Transverse colon (tissue), 4 donors: ENCODE measurements around the gene PHF3. TPM values are rescaled to one million over a fixed set of nuclear protein-coding genes. Genes with fewer than 3 reads are reported as not detected.

ENCODE experiments used
- DNase-seq: peaks from one replicate; pipeline ENCODE4 v3.0.0-alpha.2; 2019
- H3K27ac ChIP-seq, 4 donors: fragments of 200-600 bp; sonication (generic); 2 replicates each; pipeline ENCODE4 v1.5.1; 2016 to 2018; ENCODE audit warnings: inconsistent platforms in 4 of 4
- H3K27me3 ChIP-seq: fragments of 200-600 bp; sonication (generic); 2 replicates; pipeline ENCODE4 v1.5.1; 2017; ENCODE audit warnings: inconsistent platforms
- H3K36me3 ChIP-seq, 4 donors: fragments of 200-600 bp; sonication (generic); 2 replicates each; pipeline ENCODE4 v1.5.1; 2017 to 2019; ENCODE audit warnings: inconsistent platforms in 4 of 4
- H3K4me1 ChIP-seq, 4 donors: fragments of 200-600 bp; sonication (generic); 2 replicates each; pipeline ENCODE4 v1.5.1; 2017 to 2020; ENCODE audit warnings: inconsistent platforms in 4 of 4
- H3K4me3 ChIP-seq, 4 donors: fragments of 200-600 bp; sonication (generic); 1 replicate in 1 of 4; 2 replicates in 3 of 4; pipeline versions ENCODE4 v1.5.1 to v1.6.1; 2017 to 2019; ENCODE audit warnings: inconsistent platforms in 4 of 4
- H3K9me3 ChIP-seq, 2 donors: fragments of 200-600 bp; sonication (generic); 2 replicates each; pipeline ENCODE4 v1.5.1; 2017 to 2019; ENCODE audit warnings: inconsistent platforms in 2 of 2
- EP300 ChIP-seq: sonication (generic); formaldehyde crosslinking; IDR thresholded peaks from one replicate; pipeline ENCODE4 v1.6.1; 2017; ENCODE audit warnings: antibody characterized with exemption, low read depth
- POLR2A ChIP-seq: fragments of 450-650 bp; IDR thresholded peaks from one replicate; pipeline ENCODE4 v1.6.1; 2016; ENCODE audit warnings: antibody characterized with exemption, mild to moderate bottlenecking, moderate library complexity
- POLR2AphosphoS5 ChIP-seq, 3 donors: sonication (generic); formaldehyde crosslinking; IDR thresholded peaks; one replicate each; pipeline ENCODE4 v1.6.1; 2016; ENCODE audit warnings: antibody characterized with exemption in 3 of 3
- WGBS, 2 donors: methylation state at CpG; one replicate each; pipeline ENCODE4 v1.1.5; 2018; ENCODE audit warnings: low coverage in 1 of 2; 5-methylcytosine and 5-hydroxymethylcytosine counted together
- in situ Hi-C, 4 donors: fragments of 200-750 bp; cut with MboI; loops; one replicate each; pipeline versions ENCODE4 v1.15.0 to v1.15.1; 2017; ENCODE audit warnings: low sequenced_read_pairs in 3 of 4, low pct_ligation_motif_present in 1 of 4, low pct_unique_long_range_greater_than_20kb in 1 of 4
- intact Hi-C: fragments of 100-400 bp; cut with DNase I; formaldehyde crosslinking; loops from one replicate; pipeline ENCODE4 v1.15.1; 2023; ENCODE audit warnings: low total_unique reads
- total RNA-seq, 4 donors: library from RNA; depleted of rRNA; stranded (reverse); fragments of >200 nt; gene quantifications; one replicate each; pipeline ENCODE4 v1.1.0, GENCODE V29; 2016
- TF ChIP-seq, protein P1 (sequence below), 5 experiments: fragments of 200-600 bp in 3 of 5; fragments of 450-650 bp in 2 of 5; sonication (generic) in 3 of 5; IDR thresholded peaks; 1 replicate in 2 of 5; 2 replicates in 3 of 5; pipeline ENCODE4 v1.5.1; 2016 to 2017; ENCODE audit warnings: antibody characterized with exemption in 5 of 5, inconsistent platforms in 3 of 5, mild to moderate bottlenecking in 2 of 5, moderate library complexity in 1 of 5

Gene PHF3
- total RNA-seq, 4 donors from 2014 or later: 49.4 to 94.8 (median 68.9) TPM

GRCh38 chr6:63600136-63600535 lies 35.5 kb upstream of the PHF3 start:
- intact Hi-C loops: no loop called here
- in situ Hi-C loops: loop anchor here in 1 of 4 donors (25.0 kb wide), 1 partner anchor 162 kb away; no protein-coding TSS in a partner anchor
- Histone ChIP-seq H3K9me3 (no peaks in the 10 kb centered on the region), H3K36me3 (no peaks in the 10 kb centered on the region), H3K4me3 (no peak overlapping the region), H3K4me1 (peaks cover 0 to 10% (median 4%) of the 10 kb centered on the region in 4 donors), H3K27me3 (no peaks in the 10 kb centered on the region), H3K27ac (no peak overlapping the region)
- TF ChIP-seq, protein P1, sequence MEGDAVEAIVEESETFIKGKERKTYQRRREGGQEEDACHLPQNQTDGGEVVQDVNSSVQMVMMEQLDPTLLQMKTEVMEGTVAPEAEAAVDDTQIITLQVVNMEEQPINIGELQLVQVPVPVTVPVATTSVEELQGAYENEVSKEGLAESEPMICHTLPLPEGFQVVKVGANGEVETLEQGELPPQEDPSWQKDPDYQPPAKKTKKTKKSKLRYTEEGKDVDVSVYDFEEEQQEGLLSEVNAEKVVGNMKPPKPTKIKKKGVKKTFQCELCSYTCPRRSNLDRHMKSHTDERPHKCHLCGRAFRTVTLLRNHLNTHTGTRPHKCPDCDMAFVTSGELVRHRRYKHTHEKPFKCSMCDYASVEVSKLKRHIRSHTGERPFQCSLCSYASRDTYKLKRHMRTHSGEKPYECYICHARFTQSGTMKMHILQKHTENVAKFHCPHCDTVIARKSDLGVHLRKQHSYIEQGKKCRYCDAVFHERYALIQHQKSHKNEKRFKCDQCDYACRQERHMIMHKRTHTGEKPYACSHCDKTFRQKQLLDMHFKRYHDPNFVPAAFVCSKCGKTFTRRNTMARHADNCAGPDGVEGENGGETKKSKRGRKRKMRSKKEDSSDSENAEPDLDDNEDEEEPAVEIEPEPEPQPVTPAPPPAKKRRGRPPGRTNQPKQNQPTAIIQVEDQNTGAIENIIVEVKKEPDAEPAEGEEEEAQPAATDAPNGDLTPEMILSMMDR (IDR thresholded peaks at IDR 0.05): no peak
- TF ChIP-seq EP300 (no peak), POLR2A (no peak), POLR2AphosphoS5 (IDR thresholded peaks at IDR 0.05) (no peak)
- DNase-seq: no peak
- 64 to 81% methylated on average over 6 of the region's 6 CpGs for WGBS, 2 donors

GRCh38 chr6:63609231-63609630 lies 26.4 kb upstream of the PHF3 start:
- no peak overlapping the region for H3K4me3 ChIP-seq
- TF ChIP-seq EP300: no peak
- no peak for TF ChIP-seq POLR2A
- TF ChIP-seq POLR2AphosphoS5 (IDR thresholded peaks at IDR 0.05): no peak
- in situ Hi-C loops: loop anchor here in 1 of 4 donors (25.0 kb wide), 1 partner anchor 153 kb away; no protein-coding TSS in a partner anchor
- no peaks in the 10 kb centered on the region for H3K27me3 ChIP-seq
- intact Hi-C loops: no loop called here
- no peak overlapping the region for H3K27ac ChIP-seq
- no peaks in the 10 kb centered on the region for H3K9me3 ChIP-seq
- no peaks in the 10 kb centered on the region for H3K4me1 ChIP-seq
- 95 to 100% methylated on average over 1 of the region's 1 CpG for WGBS, 2 donors
- no peak for DNase-seq
- H3K36me3 ChIP-seq: no peaks in the 10 kb centered on the region

GRCh38 chr6:63610944-63611343 lies 24.7 kb upstream of the PHF3 start:
- in situ Hi-C loops: loop anchor here in 1 of 4 donors (25.0 kb wide), 1 partner anchor 151 kb away; no protein-coding TSS in a partner anchor

DNA sequence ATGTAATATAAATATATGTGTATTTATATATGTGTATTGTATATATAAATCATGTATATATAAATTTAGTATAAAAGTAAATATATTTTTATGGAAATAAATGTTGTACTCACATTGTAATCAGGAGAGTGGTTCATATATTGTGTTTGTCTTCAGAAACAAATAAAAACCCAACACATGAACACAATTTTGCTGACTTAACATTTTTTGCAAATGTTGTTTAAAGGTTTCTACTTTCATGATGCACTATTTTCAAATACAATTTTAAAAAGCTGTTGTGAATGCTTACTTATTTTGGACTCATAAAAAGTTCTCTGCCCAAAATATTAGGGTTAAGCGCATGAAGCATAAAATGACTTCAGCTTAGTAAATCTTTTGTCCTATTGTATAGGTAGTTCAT lies 24.0 kb upstream of the PHF3 start:
- WGBS, 2 donors: 96 to 100% methylated on average over 1 of the region's 1 CpG
- Histone ChIP-seq H3K36me3 (no peaks in the 10 kb centered on the region), H3K27ac (no peak overlapping the region), H3K4me3 (no peak overlapping the region), H3K9me3 (no peaks in the 10 kb centered on the region), H3K4me1 (no peaks in the 10 kb centered on the region), H3K27me3 (no peaks in the 10 kb centered on the region)
- intact Hi-C loops (no loop called here), in situ Hi-C loops (loop anchor here in 1 of 4 donors (25.0 kb wide), 1 partner anchor 151 kb away; no protein-coding TSS in a partner anchor)
- TF ChIP-seq, protein P1 (IDR thresholded peaks at IDR 0.05): no peak
- TF ChIP-seq EP300: no peak
- no peak for TF ChIP-seq POLR2A
- TF ChIP-seq POLR2AphosphoS5 (IDR thresholded peaks at IDR 0.05): no peak
- no peak for DNase-seq

More at GRCh38 chr6:63610944-63611343, 24.7 kb upstream of the PHF3 start:
- intact Hi-C loops: no loop called here
- H3K9me3 ChIP-seq: no peaks in the 10 kb centered on the region
- TF ChIP-seq EP300: no peak
- TF ChIP-seq POLR2AphosphoS5 (IDR thresholded peaks at IDR 0.05): no peak
- TF ChIP-seq POLR2A: no peak
- TF ChIP-seq, protein P1 (IDR thresholded peaks at IDR 0.05): no peak
- no peak for DNase-seq
- WGBS, 2 donors: 38 to 52% methylated on average over 1 of the region's 1 CpG
- H3K27me3 ChIP-seq: no peaks in the 10 kb centered on the region
- H3K27ac ChIP-seq: no peak overlapping the region
- H3K36me3 ChIP-seq: no peaks in the 10 kb centered on the region
- H3K4me1 ChIP-seq: no peaks in the 10 kb centered on the region
- no peak overlapping the region for H3K4me3 ChIP-seq
